Activated naive CD4-positive, alpha-beta T cell treated with Interleukin-2 at 50 U/mL for 16 hours (primary cell): ENCODE results near the gene HMGCS2.
"Not testable (repeated sequence)": the region's sequence is repeated elsewhere in the genome, so short reads cannot be mapped to it uniquely, and the experiment has no call there.

Experiments
- DNase-seq: peaks from one replicate; pipeline ENCODE4 v3.0.0-alpha.2; 2020

HMGCS2 gene

DNA sequence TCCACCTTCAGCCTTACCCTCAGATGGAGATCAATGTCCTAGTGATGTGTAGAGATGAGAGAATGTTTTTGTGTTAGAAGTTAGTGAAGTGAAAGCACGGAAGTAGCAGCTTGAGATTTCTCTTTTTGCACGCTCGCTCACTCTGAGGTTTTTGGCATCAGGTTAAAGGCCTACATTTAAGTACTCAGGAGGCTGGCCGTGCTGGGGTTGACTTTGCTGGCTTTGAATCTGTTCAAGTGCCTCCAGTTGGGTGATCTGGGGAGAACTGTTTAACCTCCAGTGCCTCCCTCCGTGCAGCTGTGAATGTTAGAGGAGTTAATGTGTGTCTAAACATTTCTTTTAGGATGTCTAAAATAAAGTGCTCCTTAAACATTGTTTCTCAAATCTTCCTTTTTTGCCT, 43.1 kb downstream of the HMGCS2 start:
- DNase-seq: no peak

DNA sequence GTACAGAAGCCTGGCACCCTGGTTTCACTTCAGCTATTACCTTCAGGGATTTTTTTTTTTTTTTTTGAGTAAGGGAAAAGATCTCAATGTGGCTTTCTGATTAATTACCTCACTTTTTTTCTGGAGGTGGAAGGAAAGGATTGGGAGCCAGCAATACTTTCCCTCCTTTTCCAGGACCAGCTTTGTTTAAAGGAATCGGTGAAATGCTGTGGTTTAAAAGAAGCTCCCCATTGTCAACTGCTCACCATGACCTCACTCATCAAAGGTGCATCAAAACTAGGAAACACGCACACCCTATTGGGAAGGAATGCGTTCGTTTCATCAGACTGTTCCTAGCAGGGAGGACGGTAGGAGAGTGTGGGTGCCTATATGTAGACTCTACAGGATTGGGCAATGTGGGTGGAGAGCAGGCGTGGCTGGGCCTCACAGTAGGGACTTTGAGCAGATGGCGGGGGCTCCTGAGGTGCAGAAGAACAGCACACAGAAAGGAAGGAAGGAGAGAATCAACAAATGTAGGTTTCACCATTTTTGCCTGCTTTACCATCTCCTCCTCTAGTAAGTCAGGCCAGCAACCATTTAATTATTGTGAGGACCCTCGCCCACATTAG, 44.0 kb downstream of the HMGCS2 start:
- no peak for DNase-seq

DNA sequence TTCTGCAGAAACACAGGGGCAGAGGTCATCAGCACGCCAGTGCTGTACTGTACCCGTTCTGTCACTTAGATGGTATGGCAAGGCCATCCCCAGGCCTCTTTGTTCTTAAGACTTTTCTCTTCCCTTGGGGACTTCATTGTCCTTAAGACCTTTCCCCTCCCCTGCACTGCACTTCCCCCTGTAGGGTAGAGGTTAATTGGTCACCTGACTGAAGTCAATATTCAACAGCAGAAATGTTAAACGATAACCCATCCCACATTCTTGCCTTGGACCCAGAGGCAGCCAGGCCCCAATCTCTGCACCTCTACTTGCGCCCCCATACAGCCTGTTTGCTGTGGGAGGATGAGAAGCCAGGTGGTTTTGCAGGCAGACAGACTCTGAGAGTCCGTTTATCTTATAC, 46.8 kb downstream of the HMGCS2 start:
- DNase-seq: no peak

DNA sequence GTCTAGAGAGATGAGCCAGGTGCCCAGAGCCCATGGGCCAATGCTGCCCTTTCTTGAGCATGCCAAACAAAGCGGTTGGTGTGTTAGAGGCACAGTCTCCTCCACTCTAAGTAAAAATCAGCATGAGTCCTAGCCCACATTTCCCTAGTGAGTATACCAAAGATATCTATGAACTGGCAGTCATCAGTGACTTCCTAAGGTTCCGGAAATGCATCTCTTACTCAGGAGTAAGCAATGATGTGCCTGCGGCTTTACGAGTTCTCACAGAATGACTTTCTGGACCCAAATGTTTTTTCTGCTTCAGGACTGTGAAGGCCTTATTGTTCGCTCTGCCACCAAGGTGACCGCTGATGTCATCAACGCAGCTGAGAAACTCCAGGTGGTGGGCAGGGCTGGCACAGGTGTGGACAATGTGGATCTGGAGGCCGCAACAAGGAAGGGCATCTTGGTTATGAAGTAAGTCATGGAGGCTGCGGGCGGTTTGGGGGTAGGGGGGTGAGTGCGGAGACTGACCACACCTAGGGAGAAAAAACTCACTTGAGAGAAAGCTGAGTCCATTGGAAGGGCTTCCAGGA, 47.8 kb downstream of the HMGCS2 start:
- DNase-seq: no peak

DNA sequence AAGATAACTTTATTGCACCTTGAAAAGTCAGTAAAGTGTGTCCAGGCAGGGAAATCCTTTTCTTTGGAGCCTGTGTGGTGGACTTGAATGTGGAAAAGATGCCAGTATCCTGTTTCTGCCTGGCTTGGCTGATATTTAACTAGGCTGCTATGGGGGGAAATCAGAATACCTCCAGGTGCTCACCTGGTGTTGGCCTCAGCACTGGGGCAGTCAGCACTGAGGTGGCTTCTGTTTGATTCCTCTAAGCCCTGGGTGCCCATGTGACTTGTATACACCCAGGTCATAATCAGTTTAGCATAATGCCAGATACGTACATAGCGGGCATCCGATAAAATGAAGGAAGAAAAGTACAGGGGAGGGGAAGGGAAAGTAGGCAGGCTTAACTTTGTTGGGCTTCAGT, 49.7 kb downstream of the HMGCS2 start:
- no peak for DNase-seq

DNA sequence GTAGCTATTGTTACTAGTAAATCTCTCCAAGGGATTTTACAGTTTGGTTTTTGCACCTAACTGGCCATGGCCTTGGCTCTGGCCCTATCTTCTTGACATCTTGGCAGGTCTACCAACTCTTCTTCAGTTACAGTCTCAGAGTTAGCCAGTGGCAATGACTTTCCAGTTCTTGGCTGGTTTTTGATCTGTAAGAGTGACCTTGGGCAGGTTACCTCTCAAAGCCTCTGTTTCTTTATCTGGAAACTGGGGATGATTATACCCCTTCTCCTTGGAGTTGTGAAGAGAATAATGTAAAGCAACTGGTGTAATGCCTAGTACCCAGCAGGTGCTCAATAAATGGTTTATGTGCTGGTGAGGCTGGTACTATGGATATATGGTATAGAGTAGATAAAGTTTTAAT, 50.3 kb downstream of the HMGCS2 start:
- DNase-seq: no peak

DNA sequence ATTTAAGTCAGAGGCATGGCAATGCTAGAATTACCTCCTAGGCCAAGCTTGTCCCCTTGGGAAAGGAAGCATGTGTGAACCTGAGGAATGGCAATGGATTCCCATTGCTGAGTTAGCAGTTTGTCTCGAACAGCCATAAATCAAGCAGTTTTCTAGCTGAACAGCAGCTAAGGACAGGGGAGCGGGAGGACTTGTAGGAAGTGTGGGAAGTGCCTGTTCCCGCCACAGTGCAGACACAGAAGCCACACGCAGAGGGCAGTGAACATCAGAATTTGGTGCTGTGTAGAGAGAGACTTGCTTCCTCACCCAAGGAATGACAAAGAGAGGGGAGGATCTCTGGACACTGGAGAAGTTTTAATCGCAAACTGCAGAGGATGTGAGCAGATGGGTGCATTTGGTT, 53.2 kb downstream of the HMGCS2 start:
- no peak for DNase-seq

DNA sequence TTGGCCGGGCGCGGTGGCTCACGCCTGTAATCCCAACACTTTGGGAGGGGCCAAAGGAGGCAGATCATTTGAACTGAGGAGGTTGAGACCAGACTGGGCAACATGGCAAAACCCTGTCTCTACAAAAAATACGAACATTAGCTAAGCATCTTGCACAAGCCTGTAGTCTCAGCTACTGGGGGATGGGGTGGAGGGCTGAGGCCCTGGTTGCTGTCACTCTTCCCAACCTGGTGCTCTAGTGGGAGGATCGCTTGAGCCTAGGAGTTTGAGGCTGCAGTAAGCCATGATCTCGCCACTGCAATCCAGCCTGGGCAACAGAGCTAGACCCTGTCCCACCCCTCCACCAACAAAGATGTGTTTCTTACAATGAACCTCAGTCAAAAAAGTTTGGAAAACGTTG, 54.1 kb downstream of the HMGCS2 start:
- DNase-seq: no peak

DNA sequence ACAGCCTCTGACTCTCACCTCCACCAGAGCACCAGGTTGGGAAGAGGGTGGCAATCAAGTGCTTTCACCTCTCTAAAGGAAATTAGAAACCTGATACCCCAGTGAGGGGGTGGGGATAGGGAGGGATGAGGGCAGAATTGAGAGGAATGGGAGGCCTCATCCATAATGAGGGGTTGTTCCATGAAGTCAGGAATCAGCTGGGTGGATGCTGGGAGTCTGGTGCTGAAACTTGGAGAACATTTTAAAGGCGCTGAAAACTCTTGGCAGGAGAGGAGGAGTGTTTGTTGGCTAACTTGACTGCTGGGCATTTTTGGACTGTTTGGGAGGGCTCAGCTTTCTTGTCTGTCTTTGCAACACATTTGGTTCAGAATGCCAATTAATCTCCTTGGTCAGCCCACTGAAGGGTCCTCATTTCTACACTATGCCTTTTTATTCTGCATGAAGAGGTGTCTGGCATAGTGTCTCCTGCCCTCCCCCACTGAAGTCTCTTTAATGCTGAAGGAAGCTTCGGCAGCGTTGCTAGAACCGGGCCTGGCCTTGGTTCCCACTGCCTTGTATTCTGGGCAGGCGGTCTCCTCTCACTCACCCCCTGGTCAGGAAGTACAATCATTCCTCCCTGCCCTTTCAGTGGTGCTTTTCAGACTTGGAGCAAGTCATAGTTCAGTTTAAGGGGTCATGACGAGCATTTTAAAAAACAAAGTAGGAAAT, 54.8 kb downstream of the HMGCS2 start:
- DNase-seq: no peak

DNA sequence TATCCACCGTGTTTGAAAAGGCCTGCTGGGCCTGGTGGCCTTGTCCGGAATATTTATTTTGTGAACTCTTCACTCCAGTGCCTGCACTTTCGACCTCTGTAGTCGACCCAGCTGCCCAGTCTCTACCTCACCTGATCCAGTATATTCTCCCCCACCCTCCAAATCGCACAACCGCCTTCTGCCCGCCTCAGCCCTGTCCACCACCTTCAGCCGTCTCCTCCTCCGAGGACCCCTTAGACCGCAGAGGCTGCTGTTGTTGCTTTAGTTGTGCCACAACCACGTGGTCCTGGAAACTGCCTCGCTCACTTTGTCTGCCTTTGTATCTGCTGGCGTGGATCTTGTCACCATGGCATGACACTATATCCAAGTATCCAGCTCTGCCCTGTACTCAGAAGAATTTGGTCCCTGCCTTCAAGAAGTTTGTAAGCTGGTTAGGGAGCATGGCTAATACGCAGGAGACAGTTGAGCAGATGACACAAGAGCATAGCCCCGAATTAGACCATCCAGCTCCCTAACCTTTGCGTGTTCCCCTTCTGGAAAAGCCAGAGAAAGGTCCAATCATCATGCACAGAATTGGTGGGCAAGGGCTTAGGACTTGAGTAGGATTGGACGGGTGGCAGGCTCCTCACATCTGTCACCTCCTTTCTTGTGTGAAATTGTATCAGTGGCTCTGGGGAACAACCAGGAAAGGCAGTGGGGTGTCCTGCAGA, 55.5 kb downstream of the HMGCS2 start:
- no peak for DNase-seq

DNA sequence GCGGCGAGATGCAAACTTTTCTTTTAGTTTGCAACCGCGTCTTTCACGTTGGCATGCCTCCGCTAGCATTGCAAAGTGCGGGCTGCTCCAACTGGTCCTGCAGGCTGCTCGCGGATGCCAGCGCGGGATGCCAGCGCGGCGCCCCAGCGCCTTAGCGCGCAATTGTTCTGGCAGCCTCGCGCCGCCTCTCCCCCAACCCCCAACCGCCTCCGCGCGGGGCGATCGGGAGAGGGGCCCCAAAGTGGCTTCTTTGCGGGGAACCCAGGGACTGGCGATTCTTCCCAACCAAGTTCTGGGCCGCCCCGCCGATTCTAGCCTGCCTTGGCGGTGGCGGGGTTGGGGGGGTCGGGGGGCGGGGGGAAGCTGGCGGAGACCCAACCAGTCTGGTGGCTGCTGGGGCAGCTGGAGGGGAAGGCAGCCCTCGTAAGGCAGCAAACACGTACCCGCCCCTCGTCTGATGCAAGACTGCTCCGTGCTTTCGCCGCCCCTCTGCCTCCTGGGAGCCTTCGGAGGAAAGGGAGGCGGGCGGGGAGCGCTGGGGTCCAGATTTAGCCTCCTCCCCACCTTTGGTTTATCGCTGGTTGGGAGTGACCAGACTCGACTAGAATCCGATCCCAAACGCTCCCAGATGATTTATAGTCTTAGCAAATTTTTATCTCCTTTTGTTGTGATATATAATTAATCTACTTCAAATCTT, 56.2 kb downstream of the HMGCS2 start:
- DNase-seq: peak; percentile 35

DNA sequence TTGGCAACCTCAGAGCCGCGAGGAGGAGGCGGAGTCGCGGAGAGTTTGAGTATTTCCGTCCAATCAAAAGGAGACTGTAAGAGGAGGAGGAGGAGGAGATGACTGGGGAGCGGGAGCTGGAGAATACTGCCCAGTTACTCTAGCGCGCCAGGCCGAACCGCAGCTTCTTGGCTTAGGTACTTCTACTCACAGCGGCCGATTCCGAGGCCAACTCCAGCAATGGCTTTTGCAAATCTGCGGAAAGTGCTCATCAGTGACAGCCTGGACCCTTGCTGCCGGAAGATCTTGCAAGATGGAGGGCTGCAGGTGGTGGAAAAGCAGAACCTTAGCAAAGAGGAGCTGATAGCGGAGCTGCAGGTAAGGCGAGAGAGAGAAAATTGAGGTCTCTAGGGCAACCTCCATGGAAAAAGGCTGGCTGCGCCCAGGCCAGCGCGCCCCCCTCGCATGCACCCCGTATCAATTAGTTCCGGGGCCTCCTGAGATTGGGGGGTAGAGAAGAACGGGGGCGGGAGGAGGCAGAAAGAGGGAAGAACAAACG, 56.8 kb downstream of the HMGCS2 start, which contains the start of gene PHGDH:
PHGDH (plus strand) TSS at position 131 of the 538 bp plus-strand sequence; CDS start at position 220, 89 bp downstream.
- peak; percentile 31 for DNase-seq

DNA sequence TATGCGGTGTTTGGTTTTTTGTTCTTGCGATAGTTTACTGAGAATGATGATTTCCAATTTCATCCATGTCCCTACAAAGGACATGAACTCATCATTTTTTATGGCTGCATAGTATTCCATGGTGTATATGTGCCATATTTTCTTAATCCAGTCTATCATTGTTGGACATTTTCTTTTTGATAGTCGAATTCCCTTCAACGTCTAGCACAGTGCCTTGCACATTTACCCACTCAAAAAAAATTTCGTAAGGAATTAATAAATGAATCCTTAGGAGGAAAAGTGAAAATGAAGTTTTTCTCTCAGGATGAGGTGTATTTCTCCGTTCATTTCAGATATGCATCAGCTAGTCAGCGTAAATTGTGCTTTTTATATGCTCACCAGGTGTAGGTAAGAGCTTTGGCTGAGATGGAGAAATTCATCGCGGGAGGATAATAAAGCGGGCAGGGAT, 57.3 kb downstream of the HMGCS2 start:
- not testable (repeated sequence) for DNase-seq

DNA sequence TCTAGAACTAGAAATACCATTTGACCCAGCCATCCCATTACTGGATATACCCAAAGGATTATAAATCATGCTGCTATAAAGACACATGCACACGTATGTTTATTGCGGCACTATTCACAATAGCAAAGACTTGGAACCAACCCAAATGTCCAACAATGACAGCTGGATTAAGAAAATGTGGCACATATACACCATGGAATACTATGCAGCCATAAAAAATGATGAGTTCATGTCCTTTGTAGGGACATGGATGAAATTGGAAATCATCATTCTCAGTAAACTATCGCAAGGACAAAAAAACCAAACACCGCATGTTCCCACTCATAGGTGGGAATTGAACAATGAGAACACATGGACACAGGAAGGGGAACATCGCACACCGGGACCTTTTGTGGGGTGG, 62.1 kb downstream of the HMGCS2 start:
- DNase-seq: not testable (repeated sequence)

DNA sequence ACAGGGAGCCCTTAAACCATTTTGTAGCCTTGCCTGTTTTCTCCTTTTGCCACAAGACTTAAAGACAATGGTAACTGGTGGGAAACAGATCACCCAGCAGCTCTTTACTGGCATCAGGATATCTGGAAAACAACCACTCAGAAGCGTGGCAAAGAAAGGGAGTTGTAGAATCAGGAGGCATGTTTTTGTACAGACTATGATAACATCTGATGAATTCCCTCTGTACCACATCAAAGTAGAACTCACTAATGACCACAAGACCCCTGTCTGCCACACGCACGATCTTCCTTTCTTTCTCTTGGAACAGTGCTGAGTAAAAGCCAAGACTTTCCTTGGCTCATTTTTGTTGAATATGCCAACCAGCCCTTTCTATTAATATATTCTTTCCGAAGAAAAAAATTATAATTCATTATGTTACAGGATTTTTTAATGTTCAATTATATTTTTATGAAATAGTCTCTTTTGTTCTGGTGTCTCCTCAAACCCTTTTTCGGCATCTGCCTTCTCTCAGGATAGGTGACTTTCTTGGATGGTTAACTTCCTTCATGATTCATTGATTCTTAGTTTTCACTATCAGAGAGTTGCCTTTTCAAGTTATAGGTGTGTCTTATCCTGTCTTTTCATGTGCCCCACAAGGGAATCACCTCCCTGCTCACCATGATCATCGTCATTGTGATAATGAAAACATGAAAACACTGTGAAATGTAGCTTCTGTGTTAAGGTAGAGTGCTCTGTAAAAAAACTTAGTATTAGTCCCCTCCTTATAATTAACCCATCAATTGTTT, 64.8 kb downstream of the HMGCS2 start:
- DNase-seq: no peak

DNA sequence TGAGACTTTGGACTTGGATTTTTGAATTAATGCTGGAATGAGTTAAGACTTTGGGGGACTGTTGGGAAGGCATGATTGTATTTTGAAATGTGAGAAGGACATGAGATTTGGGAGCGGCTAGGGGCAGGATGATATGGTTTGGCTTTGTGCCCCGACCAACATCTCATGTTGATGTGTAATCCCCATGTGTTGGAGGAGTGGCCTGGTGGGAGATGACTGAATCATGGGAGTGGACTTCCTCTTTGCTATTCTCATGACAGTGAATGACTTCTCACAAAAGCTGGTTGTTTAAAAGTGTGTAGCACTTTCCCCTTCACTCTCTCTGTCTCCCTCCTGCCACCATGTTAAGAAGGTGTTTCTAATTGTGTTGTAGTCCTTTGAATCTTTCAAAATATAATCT, 66.3 kb downstream of the HMGCS2 start:
- DNase-seq: no peak

DNA sequence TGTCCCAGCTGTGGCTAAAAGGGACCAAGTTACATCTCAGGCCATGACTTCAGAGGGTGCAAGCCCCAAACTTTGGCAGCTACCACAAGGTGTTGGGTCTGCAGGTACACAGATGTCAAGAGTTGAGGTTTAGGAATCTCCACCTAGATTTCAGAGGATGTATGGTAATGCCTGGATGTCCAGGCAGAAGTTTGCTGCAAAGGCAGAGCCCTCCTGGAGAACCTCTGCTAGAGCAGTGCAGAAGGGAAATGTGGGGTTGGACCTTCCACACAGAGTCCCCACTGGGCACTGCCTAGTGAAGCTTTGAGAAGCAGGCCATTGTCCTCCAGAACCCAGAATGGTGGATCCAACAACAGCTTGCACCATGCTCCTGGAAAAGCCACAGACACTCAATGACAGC, 67.0 kb downstream of the HMGCS2 start:
- DNase-seq: no peak

DNA sequence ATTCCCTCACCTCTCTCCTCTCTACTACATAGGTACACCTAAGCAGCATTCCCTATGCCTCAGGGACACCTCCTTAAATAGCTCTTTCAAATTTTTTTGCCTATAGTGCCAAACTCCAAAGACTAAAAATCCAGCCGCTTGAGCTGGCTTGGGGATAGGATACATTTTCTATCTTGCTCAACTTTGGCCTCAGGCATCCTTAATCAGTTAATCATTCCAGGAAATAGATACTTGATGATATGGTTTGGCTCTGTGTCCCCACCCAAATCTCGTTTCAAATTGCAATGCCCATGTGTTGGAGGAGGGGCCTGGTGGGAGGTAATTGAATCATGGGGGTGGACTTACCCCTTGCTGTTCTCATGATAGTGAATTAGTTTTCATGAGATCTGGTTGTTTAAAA, 68.4 kb downstream of the HMGCS2 start:
- DNase-seq: no peak
